ENCODE results near the gene HSPA12B. TPM values are rescaled to one million over a fixed set of nuclear protein-coding genes. Genes with fewer than 3 reads are reported as not detected.

The HSPA12B gene
- total RNA-seq, 2 donors from 2014 or later: 15.7 to 19.3 TPM

GRCh38 chr20:3702611-3703391 is 29.7 kb upstream of the HSPA12B start:
- DNase-seq (no peak), ATAC-seq (no peak)
- intact Hi-C loops (cut with DNase I): no loop called here

- intact Hi-C loops (cut with DNase I): no loop called here
- DNase-seq (no peak), ATAC-seq (no peak)
Observed at GRCh38 chr20:3704087-3704486, 28.4 kb upstream of the HSPA12B start.

- ATAC-seq (no peak), DNase-seq (no peak)
- intact Hi-C loops (cut with DNase I): no loop called here
Observed at GRCh38 chr20:3705491-3705969, 27.0 kb upstream of the HSPA12B start.

- ATAC-seq (no peak), DNase-seq (no peak)
- intact Hi-C loops (cut with DNase I): no loop called here
Observed at GRCh38 chr20:3705970-3706739, 26.3 kb upstream of the HSPA12B start.

- ATAC-seq (peak in 1 of 2 donors; percentile 30), DNase-seq (no peak)
- intact Hi-C loops (cut with DNase I): no loop called here
Observed at GRCh38 chr20:3706774-3707507, 25.5 kb upstream of the HSPA12B start.

DNA sequence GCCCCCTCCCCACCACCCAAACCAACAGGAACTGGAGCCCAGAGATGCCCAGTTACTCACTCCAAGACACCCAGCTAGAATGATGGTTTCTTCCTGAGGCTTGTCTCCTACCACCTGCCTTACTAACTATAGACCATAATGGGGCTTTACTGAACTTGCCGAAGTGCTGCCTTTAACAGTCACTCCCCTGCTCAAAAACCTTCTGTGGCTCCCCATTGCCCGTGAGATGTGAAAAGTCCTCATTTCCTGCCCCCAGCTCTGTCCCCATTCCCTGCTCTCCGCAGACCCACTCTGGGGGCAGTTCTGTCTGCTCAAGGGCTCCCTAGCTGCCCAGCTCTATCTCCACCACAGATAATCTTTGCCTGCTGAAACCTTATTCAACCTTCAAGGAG is 25.0 kb upstream of the HSPA12B start:
- intact Hi-C loops (cut with DNase I): no loop called here
- ATAC-seq: no peak
- no peak for DNase-seq

- intact Hi-C loops (cut with DNase I): loop anchor here (2.0 kb wide), 1 partner anchor 33 kb away; no protein-coding TSS in a partner anchor
- ATAC-seq (peak; percentile 13 to 28), DNase-seq (no peak)
Observed at GRCh38 chr20:3710011-3710466, 22.4 kb upstream of the HSPA12B start.

- ATAC-seq (peak; percentile 44 to 69), DNase-seq (peak; percentile 80)
- intact Hi-C loops (cut with DNase I): loop anchor here (2.0 kb wide), 1 partner anchor 34 kb away; no protein-coding TSS in a partner anchor
Observed at GRCh38 chr20:3710703-3711483, 21.6 kb upstream of the HSPA12B start.

GRCh38 chr20:3711484-3711941 is 21.0 kb upstream of the HSPA12B start:
- intact Hi-C loops (cut with DNase I): loop anchor here (2.0 kb wide), 1 partner anchor 35 kb away; no protein-coding TSS in a partner anchor
- ATAC-seq: peak; percentile 12 to 41
- DNase-seq: no peak

DNA sequence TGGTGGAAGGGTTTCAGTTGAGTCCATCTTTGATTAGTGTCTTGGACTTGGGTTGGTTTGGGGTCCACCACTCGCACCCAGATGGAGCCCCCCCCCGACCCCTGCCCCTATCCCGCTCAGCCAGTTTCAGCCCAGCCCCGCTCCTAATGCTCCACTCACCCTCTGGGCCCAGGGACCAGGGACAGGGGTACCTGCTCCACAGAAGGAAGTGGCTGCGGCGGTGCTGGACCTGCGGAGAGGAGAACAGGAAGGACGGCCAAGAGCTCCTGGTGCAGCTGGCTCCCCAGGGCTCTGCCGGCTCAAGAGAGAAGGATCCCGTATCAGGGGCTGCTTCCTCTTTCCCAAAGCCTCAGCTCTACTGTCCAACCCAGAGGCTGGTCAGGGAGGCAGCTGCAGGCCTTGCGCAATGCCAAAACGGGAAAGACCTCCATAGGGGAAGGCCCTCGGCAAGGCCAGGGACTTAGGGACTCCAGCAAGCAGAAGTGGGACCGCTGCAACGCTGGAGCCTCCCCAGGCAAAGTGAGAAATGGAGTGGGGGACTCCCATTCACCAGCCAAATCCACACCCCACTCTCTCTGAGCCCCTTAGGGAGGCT is 20.1 kb upstream of the HSPA12B start, which contains the start of gene SIGLEC1:
SIGLEC1 (minus strand) TSS at position 322 of the 595 bp plus-strand sequence. CDS start 5,472 bp downstream, outside the sequence.
- DNase-seq: peak; percentile 70
- peak; percentile 48 to 64 for ATAC-seq
- intact Hi-C loops (cut with DNase I): no loop called here

GRCh38 chr20:3714092-3714491 is 18.4 kb upstream of the HSPA12B start:
- ATAC-seq: peak in 1 of 2 donors; percentile 41
- no peak for DNase-seq

GRCh38 chr20:3716195-3716834 is 16.2 kb upstream of the HSPA12B start:
- peak; percentile 60 to 66 for ATAC-seq
- no peak for DNase-seq
- intact Hi-C loops (cut with DNase I): loop anchor here in 1 of 2 donors (5.0 kb wide), 1 partner anchor 36 kb away; no protein-coding TSS in a partner anchor

More at GRCh38 chr20:3714092-3714491, 18.4 kb upstream of the HSPA12B start:
- intact Hi-C loops (cut with DNase I): no loop called here

- intact Hi-C loops (cut with DNase I): loop anchor here in 1 of 2 donors (5.0 kb wide), 1 partner anchor 33 kb away; no protein-coding TSS in a partner anchor
- no peak for DNase-seq
- ATAC-seq: no peak
Observed at GRCh38 chr20:3719046-3719445, 13.4 kb upstream of the HSPA12B start.

- intact Hi-C loops (cut with DNase I): no loop called here
- DNase-seq (no peak), ATAC-seq (no peak)
Observed at GRCh38 chr20:3720068-3720467, 12.4 kb upstream of the HSPA12B start.

DNA sequence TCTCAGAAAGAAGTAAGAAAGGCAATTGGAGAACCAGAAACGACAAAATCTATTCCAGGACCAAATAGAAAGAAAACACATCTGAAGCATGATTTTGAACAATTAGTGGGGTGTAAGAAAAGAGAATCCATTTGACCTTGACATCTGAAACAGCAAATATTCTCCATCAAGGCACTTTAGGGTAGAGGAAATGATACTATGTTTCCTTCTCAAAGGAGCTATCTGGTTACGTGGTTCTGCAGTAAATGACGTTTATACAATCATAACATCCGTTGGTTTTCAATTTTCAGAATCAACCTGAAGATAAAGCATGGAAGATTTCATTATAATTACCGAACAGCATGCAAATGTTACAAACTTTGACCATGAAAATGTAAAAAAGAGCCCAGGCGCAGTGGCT is 11.9 kb upstream of the HSPA12B start:
- intact Hi-C loops (cut with DNase I): no loop called here

DNA sequence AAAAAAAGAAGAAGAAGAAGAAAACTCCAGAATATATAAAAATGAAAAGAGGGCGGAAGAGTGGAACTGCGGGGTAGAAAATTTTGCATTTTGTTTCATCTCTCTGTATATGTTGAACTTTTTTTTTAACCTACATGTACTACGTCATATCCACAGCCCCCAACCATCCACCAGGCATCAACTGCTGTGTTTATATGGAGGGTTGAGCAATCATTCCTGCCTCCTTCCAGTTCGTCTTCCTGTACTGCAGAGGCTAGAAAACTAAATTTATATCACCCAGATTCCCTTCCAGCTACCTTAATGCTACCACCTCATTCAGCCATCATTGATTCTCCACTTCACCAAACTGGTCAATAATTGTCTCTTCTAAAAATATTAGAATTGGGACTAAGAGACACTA is 10.6 kb upstream of the HSPA12B start:
- intact Hi-C loops (cut with DNase I): no loop called here
- DNase-seq (no peak), ATAC-seq (no peak)

More for the DNA sequence above, 11.9 kb upstream of the HSPA12B start:
- ATAC-seq (no peak), DNase-seq (no peak)

DNA sequence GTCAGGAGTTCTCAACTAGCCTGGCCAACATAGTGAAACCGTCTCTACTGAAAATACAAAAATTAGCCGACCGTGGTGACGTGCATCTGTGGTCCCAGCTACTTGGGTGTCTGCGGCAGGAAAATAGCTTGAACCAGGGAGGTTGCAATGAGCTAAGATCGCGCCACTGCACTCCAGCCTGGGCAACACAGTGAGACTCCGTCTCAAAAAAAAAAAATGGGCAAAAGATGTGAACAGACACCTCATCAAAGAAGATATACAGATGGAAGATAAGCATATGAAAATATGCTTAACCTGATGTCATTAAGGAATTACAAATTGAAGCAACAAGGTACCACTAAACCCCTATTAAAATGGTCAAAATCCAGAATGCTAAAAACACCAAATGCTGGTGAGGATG is 9.2 kb upstream of the HSPA12B start:
- no peak for ATAC-seq
- intact Hi-C loops (cut with DNase I): no loop called here
- DNase-seq: no peak

Measured in left cardiac atrium (tissue), 4 donors.